ENCODE measurements around the gene SNX4. TPM values are rescaled to one million over a fixed set of nuclear protein-coding genes. Genes with fewer than 3 reads are reported as not detected.

Gene SNX4
- total RNA-seq, 1 experiment from 2014 or later = 43.6 TPM

GRCh38 chr3:125416235-125416634, 103.8 kb downstream of the SNX4 start:
- Histone ChIP-seq H3K36me3 (ENCODE audit: insufficient read depth, low read length, poor library complexity, severe bottlenecking) (no peaks in the 10 kb centered on the region), H3K4me1 (ENCODE audit: insufficient read depth, low read length, poor library complexity, severe bottlenecking) (no peaks in the 10 kb centered on the region), H3K4me3 (ENCODE audit: low read depth, low read length, poor library complexity, severe bottlenecking) (no peak overlapping the region), H3K27ac (ENCODE audit: low read depth, low read length, poor library complexity, severe bottlenecking) (no peak overlapping the region), H3K9me3 (ENCODE audit: low read depth, low read length, poor library complexity, severe bottlenecking) (no peaks in the 10 kb centered on the region), H3K27me3 (replicated peaks; ENCODE audit: insufficient read depth, low read depth, low read length, poor library complexity) (no peaks in the 10 kb centered on the region)
- TF ChIP-seq EZH2 (IDR thresholded peaks at IDR 0.05; ENCODE audit: borderline replicate concordance, low read depth, low read length, poor library complexity, severe bottlenecking) (no peak), CTCF (conservative IDR thresholded peaks at IDR 0.05; ENCODE audit: low read depth, low read length) (no peak)
- POLR2A ChIA-PET (ENCODE audit: low non-redundant PET) = no interaction called here
- intact Hi-C loops (cut with micrococcal nuclease; ENCODE audit: unreplicated experiment) = no loop called here
- CTCF ChIA-PET = no interaction called here
- no peak for DNase-seq (ENCODE audit: low spot score)
- no TSS peak for BruUV-seq (replicated peaks)

- no peak overlapping the region for H3K27ac ChIP-seq (ENCODE audit: low read depth, low read length, poor library complexity, severe bottlenecking)
- H3K36me3 ChIP-seq (ENCODE audit: insufficient read depth, low read length, poor library complexity, severe bottlenecking) = no peaks in the 10 kb centered on the region
- no TSS peak for BruUV-seq (replicated peaks)
- POLR2A ChIA-PET (ENCODE audit: low non-redundant PET) = no interaction called here
- TF ChIP-seq EZH2 (IDR thresholded peaks at IDR 0.05; ENCODE audit: borderline replicate concordance, low read depth, low read length, poor library complexity, severe bottlenecking) = no peak
- TF ChIP-seq CTCF (conservative IDR thresholded peaks at IDR 0.05; ENCODE audit: low read depth, low read length) = no peak
- no peaks in the 10 kb centered on the region for H3K27me3 ChIP-seq (replicated peaks; ENCODE audit: insufficient read depth, low read depth, low read length, poor library complexity)
- no peaks in the 10 kb centered on the region for H3K4me1 ChIP-seq (ENCODE audit: insufficient read depth, low read length, poor library complexity, severe bottlenecking)
- no peak overlapping the region for H3K4me3 ChIP-seq (ENCODE audit: low read depth, low read length, poor library complexity, severe bottlenecking)
- H3K9me3 ChIP-seq (ENCODE audit: low read depth, low read length, poor library complexity, severe bottlenecking) = no peaks in the 10 kb centered on the region
- intact Hi-C loops (cut with micrococcal nuclease; ENCODE audit: unreplicated experiment) = no loop called here
- no peak for DNase-seq (ENCODE audit: low spot score)
- CTCF ChIA-PET = no interaction called here
Measured at GRCh38 chr3:125414669-125415068, 105.3 kb downstream of the SNX4 start.

- CTCF ChIA-PET = no interaction called here
- POLR2A ChIA-PET (ENCODE audit: low non-redundant PET) = interaction anchor here (0.6 kb wide), 1 partner anchor 18 kb away, joined by 4 read pairs; no protein-coding TSS in a partner anchor
- Histone ChIP-seq H3K4me1 (ENCODE audit: insufficient read depth, low read length, poor library complexity, severe bottlenecking) (no peaks in the 10 kb centered on the region), H3K9me3 (ENCODE audit: low read depth, low read length, poor library complexity, severe bottlenecking) (no peaks in the 10 kb centered on the region), H3K4me3 (ENCODE audit: low read depth, low read length, poor library complexity, severe bottlenecking) (no peak overlapping the region), H3K27ac (ENCODE audit: low read depth, low read length, poor library complexity, severe bottlenecking) (no peak overlapping the region), H3K36me3 (ENCODE audit: insufficient read depth, low read length, poor library complexity, severe bottlenecking) (no peaks in the 10 kb centered on the region), H3K27me3 (replicated peaks; ENCODE audit: insufficient read depth, low read depth, low read length, poor library complexity) (no peaks in the 10 kb centered on the region)
- TF ChIP-seq EZH2 (IDR thresholded peaks at IDR 0.05; ENCODE audit: borderline replicate concordance, low read depth, low read length, poor library complexity, severe bottlenecking) = no peak
- TF ChIP-seq CTCF (conservative IDR thresholded peaks at IDR 0.05; ENCODE audit: low read depth, low read length) = no peak
- intact Hi-C loops (cut with micrococcal nuclease; ENCODE audit: unreplicated experiment) = no loop called here
- DNase-seq (ENCODE audit: low spot score) = no peak
- BruUV-seq (replicated peaks) = no TSS peak
Measured at GRCh38 chr3:125410922-125411321, 109.1 kb downstream of the SNX4 start.
